Ishikawa (cell line): ENCODE measurements around the gene LEMD2.

Source experiments
- EP300 ChIP-seq: IDR thresholded peaks from 2 replicates; pipeline ENCODE4 v1.6.1; 2012; ENCODE audit warnings: borderline replicate concordance
- RAD21 ChIP-seq: IDR thresholded peaks from 2 replicates; pipeline ENCODE4 v1.6.1; 2012; ENCODE audit warnings: low read depth
- YY1 ChIP-seq: IDR thresholded peaks from 2 replicates; pipeline ENCODE4 v1.6.1; 2012; ENCODE audit warnings: low read depth

- TF ChIP-seq RAD21 (no peak), EP300 (no peak), YY1 (no peak)
Observed at GRCh38 chr6:33759887-33760629, 28.9 kb downstream of the LEMD2 start.
